GM23338 (cell line): ENCODE measurements around the gene EED.

Experiments used
- CTCF ChIP-seq, 2 experiments: fragments of 200-600 bp in 1 of 2; sonication (generic) in 1 of 2; conservative IDR thresholded peaks; 2 replicates each; pipeline versions ENCODE4 v1.5.1 to v1.6.1; 2016 to 2017; ENCODE audit warnings: antibody characterized with exemption in 2 of 2, low read depth in 2 of 2, mild to moderate bottlenecking in 2 of 2, moderate library complexity in 1 of 2
- EZH2phosphoT487 ChIP-seq: fragments of 200-600 bp; sonication (generic); IDR thresholded peaks from one replicate; pipeline ENCODE4 v1.8.1; 2018; ENCODE audit warnings: antibody characterized with exemption; ENCODE audit not compliant: unreplicated experiment
- REST ChIP-seq: IDR thresholded peaks from one replicate; pipeline ENCODE4 v1.6.1; 2018; ENCODE audit warnings: antibody characterized with exemption; ENCODE audit not compliant: unreplicated experiment
- ZNF331 ChIP-seq: fragments of 250-450 bp; sonication (Bioruptor Pico); IDR thresholded peaks from 2 replicates; pipeline ENCODE4 v1.5.0; 2020; ENCODE audit warnings: low read depth, mild to moderate bottlenecking, moderate library complexity

- TF ChIP-seq CTCF (conservative IDR thresholded peaks at IDR 0.05; ENCODE audit: low read depth in 2 of 2) (no peak), EZH2phosphoT487 (no peak), ZNF331 (no peak), REST (no peak)
These were observed 5.0 kb downstream of the EED start for GRCh38 chr11:86249307-86250098.
